Small intestine (tissue), 7 donors: ENCODE results near the gene NTF3. TPM values are rescaled to one million over a fixed set of nuclear protein-coding genes. Genes with fewer than 3 reads are reported as not detected.

Source experiments
- DNase-seq, 2 donors: peaks; one replicate each; pipeline versions ENCODE4 v3.0.0 to v3.0.0-alpha.2; 2013
- FAIRE-seq: peaks from 2 replicates; lab custom pipeline; 2012; peaks lifted over from hg19 to GRCh38; lab: Jason Lieb, UNC
- H3K27ac ChIP-seq, 3 donors: one replicate each; pipeline ENCODE4 v1.5.1; 2013; ENCODE audit warnings: low read length in 2 of 3, mild to moderate bottlenecking in 2 of 3, control low read depth in 1 of 3, inconsistent platforms in 1 of 3, low read depth in 1 of 3, moderate library complexity in 1 of 3
- H3K27me3 ChIP-seq, 3 donors: one replicate each; pipeline ENCODE4 v1.6.1; 2013; ENCODE audit warnings: low read length in 3 of 3, inconsistent platforms in 1 of 3; ENCODE audit not compliant: control insufficient read depth in 3 of 3, insufficient read depth in 3 of 3
- H3K36me3 ChIP-seq, 3 donors: one replicate each; pipeline ENCODE4 v1.6.1; 2013; ENCODE audit warnings: low read length in 3 of 3, inconsistent platforms in 1 of 3, low read depth in 1 of 3, mild to moderate bottlenecking in 1 of 3, moderate library complexity in 1 of 3; ENCODE audit not compliant: control insufficient read depth in 3 of 3, insufficient read depth in 2 of 3
- H3K4me1 ChIP-seq, 3 donors: one replicate each; pipeline ENCODE4 v1.6.1; 2013; ENCODE audit warnings: low read length in 2 of 3, inconsistent platforms in 1 of 3, low read depth in 1 of 3, mild to moderate bottlenecking in 1 of 3, moderate library complexity in 1 of 3; ENCODE audit not compliant: control insufficient read depth in 3 of 3, insufficient read depth in 2 of 3
- H3K4me3 ChIP-seq, 3 donors: one replicate each; pipeline ENCODE4 v1.5.1; 2013; ENCODE audit warnings: low read length in 3 of 3, control low read depth in 1 of 3, inconsistent platforms in 1 of 3, low read depth in 1 of 3, mild to moderate bottlenecking in 1 of 3, moderate library complexity in 1 of 3
- H3K9me3 ChIP-seq, 2 donors: one replicate each; pipeline ENCODE4 v1.6.1; 2013; ENCODE audit warnings: low read depth in 1 of 2, low read length in 1 of 2; ENCODE audit not compliant: control insufficient read depth in 2 of 2, insufficient read depth in 1 of 2
- WGBS, 3 donors: extraction: QIAGEN DNeasy Blood & Tissue Kit; methylation state at CpG; one replicate each; pipeline ENCODE4 v1.1.7; 2013; 5-methylcytosine and 5-hydroxymethylcytosine counted together
- polyA plus RNA-seq, 4 donors: library from polyadenylated mRNA; stranded (reverse) in 3 of 4; unstranded in 1 of 4; fragments of 200-250 nt in 3 of 4; fragments of 120-200 nt in 1 of 4; gene quantifications; one replicate each; pipeline versions ENCODE4 v1.2.1 to v1.2.3, GENCODE V29; 2013
- donor health status: healthy with polysubstance abuse.
- donor health status: control.
- donor health status: control.
- donor health status: Bipolar disorder and iron deficiency.
- donor health status: healthy.

Gene NTF3
- polyA plus RNA-seq, 4 donors, result 1.4 to 4.9 (median 1.9) TPM

GRCh38 chr12:5500331-5500659, 68.4 kb downstream of the NTF3 start:
- Histone ChIP-seq H3K36me3 (no peaks in the 10 kb centered on the region), H3K4me3 (no peak overlapping the region), H3K9me3 (no peaks in the 10 kb centered on the region), H3K27me3 (no peaks in the 10 kb centered on the region), H3K4me1 (peaks cover 15 to 67% (median 35%) of the 10 kb centered on the region in 3 donors), H3K27ac (peak overlapping the region; percentile 75 to 82 (median 76))
- no peak for FAIRE-seq
- DNase-seq, result peak in 1 of 2 donors; percentile 94
- 15 to 52% (median 38%) methylated on average over 7 of the region's 7 CpGs for WGBS, 3 donors

GRCh38 chr12:5503774-5504173, 71.9 kb downstream of the NTF3 start:
- H3K27ac ChIP-seq, result peak overlapping the region; percentile 27 to 62 (median 44)
- no peak overlapping the region for H3K4me3 ChIP-seq
- H3K27me3 ChIP-seq, result no peaks in the 10 kb centered on the region
- FAIRE-seq, result no peak
- peaks cover 6 to 38% (median 18%) of the 10 kb centered on the region in 3 donors for H3K4me1 ChIP-seq
- DNase-seq, result peak; percentile 90 to 94
- WGBS, 3 donors, result 6 to 55% (median 29%) methylated on average over 6 of the region's 6 CpGs
- no peaks in the 10 kb centered on the region for H3K36me3 ChIP-seq
- no peaks in the 10 kb centered on the region for H3K9me3 ChIP-seq

- H3K36me3 ChIP-seq, result no peaks in the 10 kb centered on the region
- no peak overlapping the region for H3K4me3 ChIP-seq
- H3K27me3 ChIP-seq, result no peaks in the 10 kb centered on the region
- FAIRE-seq (no peak), DNase-seq (no peak)
- peaks cover 6 to 26% (median 9%) of the 10 kb centered on the region in 3 donors for H3K4me1 ChIP-seq
- H3K27ac ChIP-seq, result no peak overlapping the region
- H3K9me3 ChIP-seq, result no peaks in the 10 kb centered on the region
- WGBS, 3 donors, result 82 to 86% (median 85%) methylated on average over 4 of the region's 4 CpGs
These were observed 73.2 kb downstream of the NTF3 start for GRCh38 chr12:5505116-5505515.

GRCh38 chr12:5505751-5506150, 73.8 kb downstream of the NTF3 start:
- no peak overlapping the region for H3K4me3 ChIP-seq
- H3K27me3 ChIP-seq, result no peaks in the 10 kb centered on the region
- H3K4me1 ChIP-seq, result peaks cover 4 to 20% (median 9%) of the 10 kb centered on the region in 3 donors
- FAIRE-seq, result no peak
- peak in 1 of 2 donors; percentile 65 for DNase-seq
- no peak overlapping the region for H3K27ac ChIP-seq
- no peaks in the 10 kb centered on the region for H3K36me3 ChIP-seq
- no peaks in the 10 kb centered on the region for H3K9me3 ChIP-seq
- 45 to 61% (median 60%) methylated on average over 2 of the region's 2 CpGs for WGBS, 3 donors

GRCh38 chr12:5506295-5506694, 74.4 kb downstream of the NTF3 start:
- no peaks in the 10 kb centered on the region for H3K36me3 ChIP-seq
- 76 to 83% (median 81%) methylated on average over 4 of the region's 4 CpGs for WGBS, 3 donors
- FAIRE-seq (no peak), DNase-seq (no peak)
- H3K9me3 ChIP-seq, result no peaks in the 10 kb centered on the region
- no peak overlapping the region for H3K4me3 ChIP-seq
- H3K27ac ChIP-seq, result no peak overlapping the region
- H3K27me3 ChIP-seq, result no peaks in the 10 kb centered on the region
- peaks cover 0 to 15% (median 5%) of the 10 kb centered on the region in 3 donors for H3K4me1 ChIP-seq

GRCh38 chr12:5506821-5507231, 74.9 kb downstream of the NTF3 start:
- DNase-seq (no peak), FAIRE-seq (no peak)
- Histone ChIP-seq H3K9me3 (no peaks in the 10 kb centered on the region), H3K27ac (no peak overlapping the region), H3K4me3 (no peak overlapping the region), H3K36me3 (no peaks in the 10 kb centered on the region), H3K4me1 (peaks cover 0 to 15% (median 5%) of the 10 kb centered on the region in 3 donors), H3K27me3 (no peaks in the 10 kb centered on the region)
- 59 to 84% (median 68%) methylated on average over 6 of the region's 6 CpGs for WGBS, 3 donors

- no peak overlapping the region for H3K4me3 ChIP-seq
- H3K4me1 ChIP-seq, result peaks cover 0 to 15% (median 5%) of the 10 kb centered on the region in 3 donors
- DNase-seq, result no peak
- H3K27ac ChIP-seq, result no peak overlapping the region
- FAIRE-seq, result no peak
- no peaks in the 10 kb centered on the region for H3K9me3 ChIP-seq
- H3K27me3 ChIP-seq, result no peaks in the 10 kb centered on the region
- WGBS, 3 donors, result 84 to 95% (median 85%) methylated on average over 8 of the region's 8 CpGs
- no peaks in the 10 kb centered on the region for H3K36me3 ChIP-seq
These were observed 75.6 kb downstream of the NTF3 start for GRCh38 chr12:5507401-5507935.

- no peaks in the 10 kb centered on the region for H3K27me3 ChIP-seq
- peaks cover 0 to 15% (median 5%) of the 10 kb centered on the region in 3 donors for H3K4me1 ChIP-seq
- DNase-seq (no peak), FAIRE-seq (no peak)
- no peak overlapping the region for H3K27ac ChIP-seq
- no peak overlapping the region for H3K4me3 ChIP-seq
- no peaks in the 10 kb centered on the region for H3K9me3 ChIP-seq
- WGBS, 3 donors, result 91 to 95% (median 93%) methylated on average over 5 of the region's 5 CpGs
- H3K36me3 ChIP-seq, result no peaks in the 10 kb centered on the region
These were observed 76.0 kb downstream of the NTF3 start for GRCh38 chr12:5507944-5508343.

- peaks cover 0 to 5% (median 5%) of the 10 kb centered on the region in 3 donors for H3K4me1 ChIP-seq
- H3K27me3 ChIP-seq, result no peaks in the 10 kb centered on the region
- no peak for FAIRE-seq
- WGBS, 3 donors, result 38 to 80% (median 59%) methylated on average over 4 of the region's 4 CpGs
- H3K4me3 ChIP-seq, result no peak overlapping the region
- H3K36me3 ChIP-seq, result no peaks in the 10 kb centered on the region
- H3K27ac ChIP-seq, result no peak overlapping the region
- peak in 1 of 2 donors; percentile 72 for DNase-seq
- no peaks in the 10 kb centered on the region for H3K9me3 ChIP-seq
These were observed 77.2 kb downstream of the NTF3 start for GRCh38 chr12:5509102-5509501.
